Stimulated activated CD4-positive, alpha-beta T cell treated with anti-CD3 and anti-CD28 coated beads, Interleukin-1b, Interleukin-23, amount 100 ng/mL, for 1 hour (primary cell): ENCODE measurements around the gene GNAT2.

ENCODE experiments used
- DNase-seq, 2 donors: peaks; one replicate each; pipeline ENCODE4 v3.0.0-alpha.2; 2020; ENCODE audit warnings: low read depth in 2 of 2

Gene GNAT2

DNA sequence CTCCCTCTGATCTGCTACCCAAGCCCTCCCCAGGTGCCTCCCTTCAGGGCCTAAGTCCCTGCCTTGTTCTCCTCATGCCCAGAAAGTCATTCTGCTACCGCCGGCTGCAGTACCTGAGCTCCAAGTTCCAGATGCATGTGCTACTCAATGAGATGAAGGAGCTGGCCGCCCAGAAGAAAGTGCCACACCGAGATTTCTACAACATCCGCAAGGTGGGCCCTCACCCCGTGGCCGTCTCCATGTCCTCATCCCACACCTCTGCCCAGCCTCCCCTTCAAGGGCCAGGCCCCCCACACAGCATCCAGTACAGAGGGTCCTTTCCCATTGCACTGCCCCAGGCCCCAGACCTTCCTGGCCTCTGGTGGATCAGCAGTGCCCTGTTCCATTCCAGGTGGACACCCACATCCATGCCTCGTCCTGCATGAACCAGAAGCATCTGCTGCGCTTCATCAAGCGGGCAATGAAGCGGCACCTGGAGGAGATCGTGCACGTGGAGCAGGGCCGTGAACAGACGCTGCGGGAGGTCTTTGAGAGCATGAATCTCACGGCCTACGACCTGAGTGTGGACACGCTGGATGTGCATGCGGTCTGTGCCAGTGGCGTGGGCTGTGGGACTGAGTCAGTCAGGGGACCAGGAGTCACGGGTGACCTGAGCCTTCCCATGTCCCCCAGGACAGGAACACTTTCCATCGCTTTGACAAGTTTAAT is 8.4 kb upstream of the GNAT2 start:
- DNase-seq, result no peak

- no peak for DNase-seq
These were observed 7.4 kb upstream of the GNAT2 start for GRCh38 chr1:109626682-109627408.

DNA sequence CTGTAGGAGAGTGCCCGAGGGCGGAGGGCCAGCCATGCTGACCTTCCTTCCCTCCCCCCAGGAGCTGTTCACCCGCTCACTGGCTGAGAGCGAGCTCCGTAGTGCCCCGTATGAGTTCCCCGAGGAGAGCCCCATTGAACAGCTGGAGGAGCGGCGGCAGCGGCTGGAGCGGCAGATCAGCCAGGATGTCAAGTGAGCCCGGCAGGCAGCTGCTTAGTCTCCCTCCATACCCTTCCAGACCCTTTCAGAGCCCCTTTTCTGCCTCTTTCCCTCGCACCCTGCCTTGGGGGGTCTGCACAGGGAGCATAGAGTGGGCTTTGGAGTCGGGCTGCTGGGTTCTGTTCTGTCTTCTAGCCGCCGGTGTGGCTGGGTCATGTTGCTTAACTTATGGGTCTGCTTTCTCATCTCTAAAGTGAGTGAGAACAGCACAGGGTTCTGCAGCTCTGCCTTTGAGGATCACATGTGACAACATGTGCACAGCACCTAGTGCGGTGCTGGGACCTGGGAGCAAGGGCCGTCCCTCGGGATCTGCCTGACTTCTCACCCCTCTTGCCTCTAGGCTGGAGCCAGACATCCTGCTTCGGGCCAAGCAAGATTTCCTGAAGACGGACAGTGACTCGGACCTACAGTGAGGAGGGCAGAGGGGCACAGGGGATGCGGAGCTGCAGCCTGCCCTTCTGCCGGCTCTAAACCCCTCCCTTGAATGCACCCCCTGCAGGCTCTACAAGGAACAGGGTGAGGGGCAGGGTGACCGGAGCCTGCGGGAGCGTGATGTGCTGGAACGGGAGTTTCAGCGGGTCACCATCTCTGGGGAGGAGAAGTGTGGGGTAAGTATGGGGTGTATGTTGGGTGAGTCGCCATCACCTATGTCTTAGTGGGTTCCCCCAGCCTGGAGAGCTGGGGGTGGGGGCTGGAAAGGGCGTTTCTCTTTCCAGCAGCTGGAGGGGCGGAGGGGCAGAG is 6.5 kb upstream of the GNAT2 start:
- DNase-seq, result no peak

DNA sequence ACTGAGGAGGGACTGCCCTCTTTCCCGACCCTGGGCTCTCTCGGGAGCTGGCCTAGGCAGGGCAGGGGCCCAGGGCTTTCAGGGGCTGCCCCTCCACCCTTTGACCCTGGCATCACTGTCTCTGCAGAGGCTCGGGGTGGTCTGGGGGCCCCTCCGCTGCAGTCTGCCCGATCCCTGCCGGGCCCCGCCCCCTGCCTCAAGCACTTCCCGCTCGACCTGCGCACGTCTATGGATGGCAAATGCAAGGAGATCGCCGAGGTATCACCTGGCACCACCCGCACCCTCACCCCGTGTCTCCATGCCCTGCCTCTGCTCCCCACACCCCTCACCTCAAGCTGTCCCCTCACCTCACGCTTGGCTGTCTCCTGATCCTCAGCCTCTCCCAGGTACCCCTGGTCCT is 5.8 kb upstream of the GNAT2 start:
- no peak for DNase-seq

DNA sequence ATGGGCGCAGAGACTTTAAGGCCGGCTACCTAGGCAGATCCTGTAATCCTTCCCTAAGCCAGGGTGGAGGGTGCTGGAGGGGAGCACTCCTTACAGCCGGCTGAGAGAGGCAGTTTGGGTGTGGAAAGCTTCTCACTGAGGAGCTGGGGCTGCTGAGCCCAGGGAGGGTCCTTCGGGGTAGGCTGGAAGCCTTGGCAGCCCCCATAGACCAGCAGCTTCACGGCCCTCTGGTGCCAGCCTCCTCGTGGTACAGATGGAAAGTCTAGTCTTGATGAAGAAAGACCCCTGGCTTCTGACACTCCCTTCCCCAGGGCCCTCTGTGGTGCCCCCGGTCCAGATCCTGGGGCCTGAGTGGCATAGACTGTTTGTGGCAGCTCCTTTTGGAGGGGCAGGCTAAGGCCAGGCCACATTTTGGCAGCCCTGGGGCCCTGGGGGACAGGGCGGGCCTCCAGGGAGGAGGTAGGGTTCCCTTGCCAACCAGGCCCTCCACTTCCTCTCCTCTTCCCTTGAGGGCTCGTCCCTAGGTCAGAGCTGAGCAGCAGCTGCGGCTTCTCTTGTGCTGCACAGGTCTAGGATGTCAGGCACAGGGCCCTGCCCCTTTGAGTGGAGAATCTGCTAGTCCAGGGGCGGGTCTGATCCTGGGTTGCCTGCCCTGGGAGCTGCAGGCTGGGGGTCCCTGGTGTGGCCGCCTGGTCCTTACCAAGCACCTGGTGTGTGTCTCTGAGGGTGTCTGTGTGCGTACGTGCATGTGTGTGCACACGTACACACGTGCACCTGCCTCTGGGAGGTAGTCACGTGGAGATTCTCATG is 5.0 kb upstream of the GNAT2 start:
- no peak for DNase-seq

DNA sequence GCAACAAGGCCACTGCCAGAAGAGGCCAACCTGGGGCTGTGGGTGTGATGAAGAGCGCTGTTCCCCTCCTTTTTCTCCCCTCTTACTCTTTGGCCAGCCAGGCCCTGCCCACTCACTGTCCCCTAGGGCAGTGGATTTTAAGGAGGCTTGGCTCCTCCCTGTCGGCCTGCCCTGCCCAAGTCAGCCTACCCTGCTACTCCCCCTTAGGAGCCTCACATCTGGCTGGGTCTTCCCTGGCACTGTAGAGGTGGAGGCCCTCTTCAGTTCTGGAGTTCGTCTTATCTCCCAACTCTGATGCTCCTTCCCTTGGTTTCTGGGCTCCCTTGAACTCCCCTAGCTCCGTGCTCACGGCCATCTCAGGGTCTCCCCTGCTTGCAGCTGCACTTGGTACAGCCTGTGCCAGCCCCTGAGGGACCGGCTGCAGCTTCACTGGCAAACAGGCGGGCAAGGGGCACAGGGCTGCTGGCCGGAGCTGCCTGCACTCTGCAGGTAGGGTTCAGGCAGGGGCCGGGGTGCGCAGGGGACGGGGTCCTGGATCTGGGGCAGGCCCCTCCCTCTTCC is 4.3 kb upstream of the GNAT2 start:
- no peak for DNase-seq

GRCh38 chr1:109622895-109623294 is 3.5 kb upstream of the GNAT2 start:
- DNase-seq, result no peak

DNA sequence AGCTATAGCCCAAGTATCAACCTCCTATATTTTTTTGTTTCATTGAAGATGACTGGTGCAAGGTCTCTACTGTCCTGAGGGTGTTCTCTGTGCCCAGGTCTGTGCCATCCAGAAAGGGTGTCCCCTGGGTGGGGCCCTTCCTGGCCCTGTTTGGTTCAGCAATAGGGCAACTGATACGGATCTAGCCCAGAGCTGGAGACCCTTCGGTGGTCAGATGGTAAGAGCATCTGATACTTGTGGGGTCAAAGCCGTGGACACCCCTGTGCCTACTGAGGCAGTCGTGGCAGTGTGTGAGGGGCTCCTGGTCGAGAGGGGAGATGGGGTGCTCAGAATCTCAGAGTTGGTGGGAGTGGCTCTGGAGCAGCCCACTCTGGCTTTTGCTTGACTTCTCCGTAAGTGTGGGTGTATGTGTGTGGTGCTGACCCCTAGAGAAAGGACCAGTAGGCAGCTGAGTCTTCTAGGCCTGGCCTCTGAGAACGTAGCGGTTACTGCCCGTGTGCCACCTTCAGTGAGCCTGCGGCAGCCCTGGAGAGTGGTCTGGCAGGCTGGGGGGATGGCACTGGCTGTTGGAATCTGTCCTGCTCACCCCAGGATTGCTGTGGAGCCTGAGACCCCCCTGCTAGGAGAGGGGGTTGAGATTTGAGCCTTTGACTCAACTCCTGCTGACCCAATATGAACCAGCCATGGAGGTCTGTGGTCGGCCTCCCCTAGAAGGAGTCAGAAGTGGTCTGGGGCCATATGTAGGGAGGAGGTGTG is 2.9 kb upstream of the GNAT2 start:
- DNase-seq, result no peak

GRCh38 chr1:109621379-109622136 is 2.1 kb upstream of the GNAT2 start:
- no peak for DNase-seq

GRCh38 chr1:109620841-109621286 is 1.4 kb upstream of the GNAT2 start:
- DNase-seq, result peak; percentile 83 to 95

- no peak for DNase-seq
These were observed 980 bp upstream of the GNAT2 start for GRCh38 chr1:109620401-109620791.

DNA sequence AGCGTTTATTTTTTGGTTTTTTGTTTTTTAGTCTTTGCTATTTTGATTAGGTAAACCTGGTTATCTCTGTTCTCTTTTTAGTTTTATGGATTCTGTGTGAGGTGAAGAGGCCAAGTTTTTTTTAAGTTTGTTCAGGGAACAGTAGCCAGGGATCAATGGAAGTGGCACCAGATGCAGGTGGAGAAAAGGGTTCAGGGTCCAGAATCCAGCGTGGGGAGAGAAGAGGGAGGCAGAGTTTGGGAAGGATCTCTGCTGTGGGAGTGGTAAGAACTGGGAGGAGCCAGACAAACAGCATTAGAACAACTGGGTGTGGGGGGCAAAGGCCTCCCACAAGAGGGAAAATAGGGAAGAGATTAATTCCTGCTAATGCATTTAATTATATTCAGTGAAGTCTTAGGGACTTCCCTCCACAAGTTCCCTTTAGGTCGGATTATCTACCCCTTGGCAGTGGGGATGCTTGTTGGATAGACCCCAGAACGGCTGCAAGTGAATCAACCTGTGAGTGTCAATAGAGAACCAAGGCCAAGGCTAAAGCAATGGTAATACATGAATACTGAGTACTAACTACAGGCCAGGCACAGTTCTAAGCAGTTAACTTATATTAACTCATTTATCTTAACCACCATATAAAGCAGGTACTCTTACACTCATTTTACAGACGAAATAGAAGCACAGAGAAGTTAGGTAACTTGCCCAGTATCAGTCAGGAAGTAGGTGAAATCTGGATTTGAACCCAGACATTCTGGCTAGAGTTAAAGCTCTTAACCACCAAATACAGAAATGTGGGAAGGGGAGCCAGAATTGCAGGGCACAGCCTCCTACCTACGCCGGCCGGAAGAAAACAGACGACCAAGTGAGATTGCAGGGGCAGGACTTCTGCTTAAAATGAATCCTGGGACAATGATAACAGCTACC is 498 bp downstream of the GNAT2 start:
- no peak for DNase-seq

DNA sequence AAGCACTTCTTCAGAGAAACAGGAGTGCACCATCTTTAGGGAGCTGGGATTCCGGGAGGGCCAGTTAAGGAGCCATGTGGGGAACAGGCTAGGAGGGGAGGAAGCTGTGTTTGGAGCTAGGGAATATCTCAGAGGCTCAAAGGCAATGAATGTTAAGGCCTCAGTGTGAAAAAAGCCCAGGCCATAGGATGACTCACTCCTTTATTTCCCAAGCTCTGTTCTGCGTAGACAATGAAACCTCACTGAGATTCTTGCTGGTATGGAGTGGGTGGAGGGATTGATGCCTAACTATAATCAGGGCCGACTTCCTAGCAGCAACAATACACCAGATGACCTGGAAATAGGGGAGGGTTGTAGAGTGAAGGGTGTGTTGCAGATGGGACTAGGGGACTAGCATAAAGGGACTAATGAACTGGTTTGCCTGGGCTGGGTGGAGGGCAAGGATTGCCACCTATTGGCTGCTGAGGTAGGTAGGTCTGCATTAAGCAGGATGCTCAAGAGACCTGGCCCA is 2.1 kb downstream of the GNAT2 start:
- DNase-seq, result no peak

GRCh38 chr1:109616391-109616790 is 3.0 kb downstream of the GNAT2 start:
- DNase-seq, result no peak

DNA sequence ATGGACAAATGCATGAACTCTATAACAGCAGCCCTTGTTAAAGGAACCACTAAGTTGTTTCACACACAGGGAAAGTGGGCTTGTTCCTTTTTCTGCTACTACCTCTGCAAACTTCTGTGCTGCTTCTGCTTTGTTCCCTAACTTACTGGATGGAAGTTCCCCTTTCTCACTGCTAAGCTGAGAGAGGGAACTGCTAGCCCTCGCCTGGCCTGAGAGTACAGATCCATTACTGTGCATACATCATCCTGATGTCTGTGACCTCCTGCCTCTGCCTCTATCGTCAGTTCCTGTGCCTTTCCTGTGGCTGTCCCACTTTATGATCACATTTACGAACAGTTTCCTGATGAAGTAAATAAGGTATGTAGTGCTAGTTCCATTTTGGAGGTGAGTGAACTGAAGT is 3.5 kb downstream of the GNAT2 start:
- DNase-seq, result no peak

- DNase-seq, result no peak
These were observed 5.9 kb downstream of the GNAT2 start for GRCh38 chr1:109613361-109614147.

GRCh38 chr1:109611308-109611990 is 8.0 kb downstream of the GNAT2 start:
- DNase-seq, result no peak
